HG02588 (cell line): ENCODE measurements around the gene CX3CL1.
"Not testable (repeated sequence)": the region's sequence is repeated elsewhere in the genome, so short reads cannot be mapped to it uniquely, and the experiment has no call there.

Experiments
- ATAC-seq: cut with Tn5 transposase; IDR thresholded peaks from one replicate; pipeline ENCODE4 v1.9.1; 2021; ENCODE audit warnings: mild to moderate bottlenecking, moderate library complexity; ENCODE audit not compliant: unreplicated experiment

The CX3CL1 gene

GRCh38 chr16:57382535-57383275, 10.4 kb downstream of the CX3CL1 start:
- no peak for ATAC-seq

DNA sequence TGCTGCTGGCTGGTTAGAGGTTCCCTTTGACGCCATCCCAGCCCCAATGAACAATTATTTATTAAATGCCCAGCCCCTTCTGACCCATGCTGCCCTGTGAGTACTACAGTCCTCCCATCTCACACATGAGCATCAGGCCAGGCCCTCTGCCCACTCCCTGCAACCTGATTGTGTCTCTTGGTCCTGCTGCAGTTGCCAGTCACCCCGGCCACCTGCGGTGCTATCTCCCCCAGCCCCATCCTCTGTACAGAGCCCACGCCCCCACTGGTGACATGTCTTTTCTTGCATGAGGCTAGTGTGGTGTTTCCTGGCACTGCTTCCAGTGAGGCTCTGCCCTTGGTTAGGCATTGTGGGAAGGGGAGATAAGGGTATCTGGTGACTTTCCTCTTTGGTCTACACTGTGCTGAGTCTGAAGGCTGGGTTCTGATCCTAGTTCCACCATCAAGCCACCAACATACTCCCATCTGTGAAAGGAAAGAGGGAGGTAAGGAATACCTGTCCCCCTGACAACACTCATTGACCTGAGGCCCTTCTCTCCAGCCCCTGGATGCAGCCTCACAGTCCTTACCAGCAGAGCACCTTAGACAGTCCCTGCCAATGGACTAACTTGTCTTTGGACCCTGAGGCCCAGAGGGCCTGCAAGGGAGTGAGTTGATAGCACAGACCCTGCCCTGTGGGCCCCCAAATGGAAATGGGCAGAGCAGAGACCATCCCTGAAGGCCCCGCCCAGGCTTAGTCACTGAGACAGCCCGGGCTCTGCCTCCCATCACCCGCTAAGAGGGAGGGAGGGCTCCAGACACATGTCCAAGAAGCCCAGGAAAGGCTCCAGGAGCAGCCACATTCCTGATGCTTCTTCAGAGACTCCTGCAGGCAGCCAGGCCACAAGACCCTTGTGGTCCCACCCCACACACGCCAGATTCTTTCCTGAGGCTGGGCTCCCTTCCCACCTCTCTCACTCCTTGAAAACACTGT, 11.3 kb downstream of the CX3CL1 start:
- no peak for ATAC-seq

GRCh38 chr16:57384248-57385070, 12.2 kb downstream of the CX3CL1 start:
- no peak for ATAC-seq

DNA sequence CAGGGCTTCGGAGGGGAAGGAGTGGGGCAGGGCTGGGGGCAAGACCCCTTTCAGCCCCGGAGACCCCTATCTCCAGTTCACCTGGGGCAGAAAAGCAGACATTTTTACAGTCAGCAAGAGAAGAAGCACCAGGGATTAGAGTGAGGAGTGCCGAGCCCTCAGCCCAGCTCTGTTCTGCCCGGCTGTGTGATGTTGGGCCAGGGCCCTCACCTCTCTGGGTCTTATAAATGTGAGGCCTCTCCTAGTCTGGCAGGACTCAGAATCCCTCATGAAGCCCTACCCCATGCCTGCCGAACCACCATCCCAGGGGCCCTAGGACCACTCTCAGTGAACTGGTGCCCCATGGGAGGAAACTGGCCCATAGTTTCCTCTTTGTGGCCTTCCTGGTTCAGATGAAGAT, 12.8 kb downstream of the CX3CL1 start:
- no peak for ATAC-seq

DNA sequence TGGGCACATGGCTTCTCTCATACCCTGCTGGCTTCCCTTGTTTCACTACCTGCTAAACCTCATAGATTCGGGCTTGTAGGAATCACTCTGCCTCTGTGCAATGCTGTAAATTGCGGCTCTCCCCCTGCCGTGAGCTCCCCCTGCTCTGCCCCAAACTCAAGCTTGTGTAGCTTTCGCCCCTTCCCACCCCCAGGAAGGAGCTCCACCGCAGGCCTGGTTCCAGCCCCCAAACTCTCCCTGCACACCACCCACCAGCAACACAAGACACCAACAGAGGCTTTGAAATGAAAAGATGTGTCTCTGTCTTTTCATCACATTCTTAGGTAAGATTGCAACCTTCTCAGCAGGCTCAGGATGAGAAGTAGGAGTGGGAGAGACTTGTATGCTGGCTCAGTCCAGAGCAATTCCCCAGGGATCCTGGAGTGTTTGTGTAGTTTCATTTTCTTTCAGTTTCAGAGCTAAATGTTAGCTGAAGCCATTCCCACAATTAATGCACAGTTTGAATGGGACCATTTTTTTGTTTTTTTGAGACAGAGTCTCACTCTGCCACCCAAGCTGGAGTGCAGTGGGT, 14.2 kb downstream of the CX3CL1 start:
- ATAC-seq, result no peak

GRCh38 chr16:57387598-57388354, 15.5 kb downstream of the CX3CL1 start:
- ATAC-seq, result peak; percentile 27

- peak; percentile 51 for ATAC-seq
Observed at GRCh38 chr16:57388359-57389086, 16.2 kb downstream of the CX3CL1 start.

- ATAC-seq, result no peak
Observed at GRCh38 chr16:57389087-57389468, 16.8 kb downstream of the CX3CL1 start.

DNA sequence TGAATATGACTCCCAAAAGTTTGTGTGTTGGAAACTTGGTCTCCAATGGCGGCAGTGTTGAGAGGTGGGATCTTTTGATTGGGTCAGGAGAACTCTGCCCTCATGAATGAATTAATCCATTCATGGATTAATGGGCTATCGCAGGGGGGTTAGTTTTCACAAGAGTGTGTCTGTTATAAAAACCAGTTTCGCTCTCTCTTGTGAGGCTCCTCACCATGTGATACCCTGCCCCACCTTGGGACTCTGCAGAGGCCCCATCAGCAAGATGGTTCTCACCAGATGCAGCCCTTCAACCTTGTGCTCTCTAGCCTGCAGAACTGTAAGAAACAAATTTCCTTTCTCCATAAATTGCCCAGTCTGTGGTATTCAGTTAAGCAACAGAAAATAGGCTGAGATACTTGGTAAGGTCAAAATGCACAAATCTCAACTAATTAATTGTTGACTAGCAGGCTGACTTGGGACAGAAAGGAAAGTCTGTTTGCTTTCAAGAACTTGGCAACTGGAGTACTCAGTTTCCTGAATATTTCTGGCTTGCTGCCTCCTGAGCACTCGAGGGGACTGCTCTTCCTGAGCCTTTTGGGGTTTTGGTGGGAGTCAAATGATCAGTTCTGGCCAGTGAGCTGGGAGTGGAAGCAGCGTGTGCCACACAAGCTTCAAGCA, 18.5 kb downstream of the CX3CL1 start:
- no peak for ATAC-seq

DNA sequence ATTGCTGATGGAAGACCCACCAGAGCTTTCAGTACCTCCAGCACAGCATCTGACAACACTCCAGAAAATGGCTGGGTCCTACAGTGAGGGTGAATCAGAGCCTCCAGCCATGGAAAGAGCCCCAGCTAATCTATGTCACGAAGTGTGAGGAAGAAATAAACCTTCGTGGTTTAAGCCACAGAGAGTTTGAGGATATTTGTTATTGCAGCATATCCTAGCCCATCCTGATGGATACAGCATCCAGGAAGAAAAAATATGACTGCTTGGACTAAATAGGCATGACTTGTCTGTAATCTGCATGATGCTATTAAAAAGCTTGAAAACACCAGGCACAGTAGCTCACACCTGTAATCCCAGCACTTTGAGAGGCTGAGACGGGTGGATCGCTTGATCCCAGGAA, 19.0 kb downstream of the CX3CL1 start:
- no peak for ATAC-seq

- ATAC-seq, result no peak
Observed at GRCh38 chr16:57391708-57392107, 19.4 kb downstream of the CX3CL1 start.

DNA sequence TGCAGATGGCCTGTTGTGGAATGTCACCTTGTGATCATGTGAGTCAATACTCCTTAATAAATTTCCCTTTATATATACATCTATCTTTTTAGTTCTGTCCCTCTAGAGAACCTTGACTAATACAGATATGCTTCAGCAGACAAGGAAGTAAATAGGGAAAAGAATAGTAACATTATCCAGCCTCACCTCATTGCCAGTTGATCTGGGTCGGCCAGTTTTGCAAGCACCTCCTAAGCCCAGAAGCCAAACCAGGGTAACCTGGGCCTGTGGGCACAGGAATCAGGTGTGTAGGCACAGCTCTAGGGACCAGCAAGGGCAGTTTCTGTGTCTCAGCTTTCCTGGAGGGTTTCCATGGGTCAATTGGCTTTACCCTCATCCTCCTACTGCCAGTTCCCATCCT, 20.4 kb downstream of the CX3CL1 start:
- ATAC-seq, result no peak

- no peak for ATAC-seq
Observed at GRCh38 chr16:57394444-57394843, 22.2 kb downstream of the CX3CL1 start.

DNA sequence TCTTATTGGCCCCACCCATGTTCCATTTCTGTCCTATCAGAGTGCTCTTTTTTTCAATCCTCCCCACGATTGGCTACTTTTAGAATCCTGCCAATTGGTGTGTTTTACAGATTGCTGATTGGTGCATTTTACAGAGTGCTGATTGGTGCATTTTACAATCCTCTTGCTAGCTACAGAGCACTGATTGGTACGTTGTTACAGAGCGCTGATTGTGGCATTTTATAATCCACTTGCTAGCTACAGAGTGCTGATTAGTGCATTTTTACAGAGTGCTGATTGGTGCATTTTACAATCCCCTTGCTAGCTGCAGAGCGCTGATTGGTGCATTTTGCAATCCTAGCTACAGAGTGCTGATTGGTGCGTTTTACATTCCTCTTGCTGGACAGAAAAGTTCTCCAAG, 22.7 kb downstream of the CX3CL1 start:
- no peak for ATAC-seq

- no peak for ATAC-seq
Observed at GRCh38 chr16:57396786-57397185, 24.5 kb downstream of the CX3CL1 start.

GRCh38 chr16:57397493-57397892, 25.2 kb downstream of the CX3CL1 start:
- not testable (repeated sequence) for ATAC-seq

- no peak for ATAC-seq
Observed at GRCh38 chr16:57401943-57402640, 29.8 kb downstream of the CX3CL1 start.
